ENCODE results near the gene BACH2. TPM values are rescaled to one million over a fixed set of nuclear protein-coding genes. Genes with fewer than 3 reads are reported as not detected.

Gene BACH2
- total and polyA plus RNA-seq, 9 of the 15 experiments (the other 6 are each of a cell fraction or from before 2014, with no cell fraction given), result 0.06 to 3.1 (median 0.59) TPM

GRCh38 chr6:90183587-90184333 lies 112.9 kb downstream of the BACH2 start:
- BruUV-seq (replicated peaks), result no TSS peak
- ChIA-PET CTCF (ENCODE audit: low intra/inter-chr PET ratio) (no interaction called here), POLR2A (no interaction called here)
- no peaks in the 10 kb centered on the region for H3K9me3 ChIP-seq (replicated peaks; ENCODE audit: control insufficient read depth, insufficient read depth, low read depth, low read length)
- H4K20me1 ChIP-seq (replicated peaks; ENCODE audit: control insufficient read depth, insufficient read depth, low read length), result no peaks in the 10 kb centered on the region
- no peaks in the 10 kb centered on the region for H3K36me3 ChIP-seq (ENCODE audit: control insufficient read depth, insufficient read depth, low read length)
- 13% methylated on average over 3 of the region's 3 CpGs for WGBS (ENCODE audit: insufficient coverage, low coverage, missing lambda C conversion rate)
- in situ Hi-C loops (cut with MboI), result no loop called here
- no peak overlapping the region for H3K4me2 ChIP-seq (ENCODE audit: insufficient read depth, low read length)
- no peak overlapping the region for H2AFZ ChIP-seq (ENCODE audit: low read depth, low read length)
- ATAC-seq (no peak), DNase-seq (ENCODE audit: extremely low read depth in 1 of 4, low spot score in 3 of 4) (no peak), FAIRE-seq (no peak)
- H3K79me2 ChIP-seq (ENCODE audit: control insufficient read depth, insufficient read depth, low read length), result no peaks in the 10 kb centered on the region
- intact Hi-C loops (cut with micrococcal nuclease), result loop anchor here (10.0 kb wide), 3 partner anchors 101 to 291 kb away; no protein-coding TSS in a partner anchor
- H3K4me1 ChIP-seq (replicated peaks in 1 of 2; ENCODE audit: control insufficient read depth in 2 of 2, insufficient read depth in 2 of 2, low read length in 2 of 2), result peaks cover 0 to 33% of the 10 kb centered on the region in 2 experiments; a peak in 2 of 5 replicates
- no peak overlapping the region for H3K4me3 ChIP-seq
- no peak for TF ChIP-seq TFAM (CRISPR knock-in tag; conservative IDR thresholded peaks at IDR 0.05)
- TF ChIP-seq MLLT1 (IDR thresholded peaks at IDR 0.05), result no peak
- peak; percentile 47; the same call in 1 of the 2 replicates for TF ChIP-seq HMBOX1 (IDR thresholded peaks at IDR 0.05)
- H3K27ac ChIP-seq (ENCODE audit: extremely low read depth, low read depth, low read length), result no peak overlapping the region
- H3K9ac ChIP-seq (ENCODE audit: insufficient read depth in 1 of 2, low read depth in 2 of 2, low read length in 2 of 2), result no peak overlapping the region
- no peaks in the 10 kb centered on the region for H3K27me3 ChIP-seq (ENCODE audit: control insufficient read depth in 2 of 2, insufficient read depth in 2 of 2, low read length in 2 of 2)
- H3K9me1 ChIP-seq (ENCODE audit: control insufficient read depth, insufficient read depth, low read length), result no peaks in the 10 kb centered on the region

Measured in K562 (cell line).